ENCODE data around the gene TBC1D1.
A peak's percentile ranks its signal among the peaks of the same experiment; 100 is the strongest.

The TBC1D1 gene

GRCh38 chr4:37902738-37903693, 12.1 kb downstream of the TBC1D1 start:
- H3K79me2 ChIP-seq: no peaks in the 10 kb centered on the region
- H3K4me1 ChIP-seq: no peaks in the 10 kb centered on the region
- no peaks in the 10 kb centered on the region for H3K27me3 ChIP-seq (ENCODE audit: control insufficient read depth, insufficient read depth, low read length)
- H3K4me3 ChIP-seq (ENCODE audit: low read depth, low read length): no peak overlapping the region
- H3K27ac ChIP-seq: no peak overlapping the region
- TF ChIP-seq, protein P1, sequence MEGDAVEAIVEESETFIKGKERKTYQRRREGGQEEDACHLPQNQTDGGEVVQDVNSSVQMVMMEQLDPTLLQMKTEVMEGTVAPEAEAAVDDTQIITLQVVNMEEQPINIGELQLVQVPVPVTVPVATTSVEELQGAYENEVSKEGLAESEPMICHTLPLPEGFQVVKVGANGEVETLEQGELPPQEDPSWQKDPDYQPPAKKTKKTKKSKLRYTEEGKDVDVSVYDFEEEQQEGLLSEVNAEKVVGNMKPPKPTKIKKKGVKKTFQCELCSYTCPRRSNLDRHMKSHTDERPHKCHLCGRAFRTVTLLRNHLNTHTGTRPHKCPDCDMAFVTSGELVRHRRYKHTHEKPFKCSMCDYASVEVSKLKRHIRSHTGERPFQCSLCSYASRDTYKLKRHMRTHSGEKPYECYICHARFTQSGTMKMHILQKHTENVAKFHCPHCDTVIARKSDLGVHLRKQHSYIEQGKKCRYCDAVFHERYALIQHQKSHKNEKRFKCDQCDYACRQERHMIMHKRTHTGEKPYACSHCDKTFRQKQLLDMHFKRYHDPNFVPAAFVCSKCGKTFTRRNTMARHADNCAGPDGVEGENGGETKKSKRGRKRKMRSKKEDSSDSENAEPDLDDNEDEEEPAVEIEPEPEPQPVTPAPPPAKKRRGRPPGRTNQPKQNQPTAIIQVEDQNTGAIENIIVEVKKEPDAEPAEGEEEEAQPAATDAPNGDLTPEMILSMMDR (IDR thresholded peaks at IDR 0.05): no peak
- H3K9me3 ChIP-seq (ENCODE audit: control insufficient read depth, low read length): no peaks in the 10 kb centered on the region
- H3K36me3 ChIP-seq (ENCODE audit: control insufficient read depth, insufficient read depth, low read length): no peaks in the 10 kb centered on the region
- peak overlapping the region; percentile 21 for H3K4me2 ChIP-seq (ENCODE audit: low read length)
- no peak overlapping the region for H2AFZ ChIP-seq
- H3K9ac ChIP-seq: no peak overlapping the region

- no peak overlapping the region for H3K4me2 ChIP-seq (ENCODE audit: low read length)
- H3K9me3 ChIP-seq (ENCODE audit: control insufficient read depth, low read length): no peaks in the 10 kb centered on the region
- H3K4me1 ChIP-seq: no peaks in the 10 kb centered on the region
- H3K4me3 ChIP-seq (ENCODE audit: low read depth, low read length): no peak overlapping the region
- no peaks in the 10 kb centered on the region for H3K27me3 ChIP-seq (ENCODE audit: control insufficient read depth, insufficient read depth, low read length)
- no peak overlapping the region for H3K9ac ChIP-seq
- no peak overlapping the region for H2AFZ ChIP-seq
- H3K79me2 ChIP-seq: no peaks in the 10 kb centered on the region
- H3K36me3 ChIP-seq (ENCODE audit: control insufficient read depth, insufficient read depth, low read length): no peaks in the 10 kb centered on the region
- TF ChIP-seq, protein P1 (IDR thresholded peaks at IDR 0.05): no peak
- no peak overlapping the region for H3K27ac ChIP-seq
These were observed 13.0 kb downstream of the TBC1D1 start for GRCh38 chr4:37903901-37904300.

DNA sequence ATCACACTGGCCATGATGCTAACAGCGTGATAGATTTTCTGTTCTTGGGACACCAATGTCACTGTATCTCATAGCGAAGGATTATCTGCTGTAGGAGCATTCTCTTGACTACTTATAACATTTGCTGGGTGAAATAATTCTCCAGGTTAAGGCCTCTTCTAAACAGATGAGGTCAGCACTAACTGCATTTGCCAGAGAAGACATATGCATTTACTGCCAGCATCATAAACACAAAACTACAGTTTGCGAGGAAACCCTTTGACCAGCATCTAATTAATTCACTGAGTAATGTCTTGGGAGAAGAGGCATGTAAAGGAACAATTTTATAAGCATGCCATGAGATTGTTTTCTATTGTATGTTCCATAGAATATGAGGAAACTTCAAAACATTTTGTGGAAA, 13.9 kb downstream of the TBC1D1 start:
- no peaks in the 10 kb centered on the region for H3K27me3 ChIP-seq (ENCODE audit: control insufficient read depth, insufficient read depth, low read length)
- H3K4me2 ChIP-seq (ENCODE audit: low read length): no peak overlapping the region
- H3K27ac ChIP-seq: no peak overlapping the region
- no peaks in the 10 kb centered on the region for H3K79me2 ChIP-seq
- no peak overlapping the region for H3K9ac ChIP-seq
- H3K4me3 ChIP-seq (ENCODE audit: low read depth, low read length): no peak overlapping the region
- no peak overlapping the region for H2AFZ ChIP-seq
- H3K36me3 ChIP-seq (ENCODE audit: control insufficient read depth, insufficient read depth, low read length): no peaks in the 10 kb centered on the region
- H3K4me1 ChIP-seq: no peaks in the 10 kb centered on the region
- H3K9me3 ChIP-seq (ENCODE audit: control insufficient read depth, low read length): no peaks in the 10 kb centered on the region
- TF ChIP-seq, protein P1 (IDR thresholded peaks at IDR 0.05): no peak

- Histone ChIP-seq H3K27me3 (ENCODE audit: control insufficient read depth, insufficient read depth, low read length) (no peaks in the 10 kb centered on the region), H2AFZ (no peak overlapping the region), H3K79me2 (no peaks in the 10 kb centered on the region), H3K9me3 (ENCODE audit: control insufficient read depth, low read length) (no peaks in the 10 kb centered on the region), H3K4me2 (ENCODE audit: low read length) (no peak overlapping the region), H3K4me3 (ENCODE audit: low read depth, low read length) (no peak overlapping the region), H3K4me1 (no peaks in the 10 kb centered on the region), H3K9ac (no peak overlapping the region), H3K36me3 (ENCODE audit: control insufficient read depth, insufficient read depth, low read length) (no peaks in the 10 kb centered on the region), H3K27ac (no peak overlapping the region)
- TF ChIP-seq, protein P1 (IDR thresholded peaks at IDR 0.05): no peak
These were observed 14.8 kb downstream of the TBC1D1 start for GRCh38 chr4:37905533-37906169.

Data from parathyroid adenoma (tissue), 2 donors.